ENCODE data around the gene BORCS8.
"Not testable (repeated sequence)": the region's sequence is repeated elsewhere in the genome, so short reads cannot be mapped to it uniquely, and the experiment has no call there.

The BORCS8 gene

GRCh38 chr19:19137556-19138108, 54.3 kb downstream of the BORCS8 start:
- TF ChIP-seq CTCF (IDR thresholded peaks at IDR 0.05; ENCODE audit: low read depth, low read length): no peak
- in situ Hi-C loops (cut with HindIII; ENCODE audit: low sequenced_read_pairs): no loop called here
- peak overlapping the region; percentile 84 for H3K4me3 ChIP-seq (ENCODE audit: low read depth, low read length)
- DNase-seq (ENCODE audit: low read depth, low spot score): no peak

GRCh38 chr19:19135713-19136112, 56.2 kb downstream of the BORCS8 start:
- in situ Hi-C loops (cut with HindIII; ENCODE audit: low sequenced_read_pairs); H3K4me3 ChIP-seq (ENCODE audit: low read depth, low read length): not testable (repeated sequence)

GRCh38 chr19:19134687-19135158, 57.2 kb downstream of the BORCS8 start:
- no peak for TF ChIP-seq CTCF (IDR thresholded peaks at IDR 0.05; ENCODE audit: low read depth, low read length)
- in situ Hi-C loops (cut with HindIII; ENCODE audit: low sequenced_read_pairs): no loop called here
- H3K4me3 ChIP-seq (ENCODE audit: low read depth, low read length): no peak overlapping the region
- no peak for DNase-seq (ENCODE audit: low read depth, low spot score)

More at GRCh38 chr19:19135713-19136112, 56.2 kb downstream of the BORCS8 start:
- not testable (repeated sequence) for DNase-seq (ENCODE audit: low read depth, low spot score)

GRCh38 chr19:19133985-19134384, 58.0 kb downstream of the BORCS8 start:
- no peak overlapping the region for H3K4me3 ChIP-seq (ENCODE audit: low read depth, low read length)
- no peak for TF ChIP-seq CTCF (IDR thresholded peaks at IDR 0.05; ENCODE audit: low read depth, low read length)
- in situ Hi-C loops (cut with HindIII; ENCODE audit: low sequenced_read_pairs): no loop called here
- DNase-seq (ENCODE audit: low read depth, low spot score): no peak

GRCh38 chr19:19132912-19133311, 59.0 kb downstream of the BORCS8 start:
- in situ Hi-C loops (cut with HindIII; ENCODE audit: low sequenced_read_pairs): no loop called here
- no peak for TF ChIP-seq CTCF (IDR thresholded peaks at IDR 0.05; ENCODE audit: low read depth, low read length)
- DNase-seq (ENCODE audit: low read depth, low spot score): no peak
- no peak overlapping the region for H3K4me3 ChIP-seq (ENCODE audit: low read depth, low read length)

- no peak overlapping the region for H3K4me3 ChIP-seq (ENCODE audit: low read depth, low read length)
- in situ Hi-C loops (cut with HindIII; ENCODE audit: low sequenced_read_pairs): no loop called here
- TF ChIP-seq CTCF (IDR thresholded peaks at IDR 0.05; ENCODE audit: low read depth, low read length): no peak
- DNase-seq (ENCODE audit: low read depth, low spot score): no peak
Observed at GRCh38 chr19:19131989-19132388, 60.0 kb downstream of the BORCS8 start.
